ENCODE results near the gene PFAS.
"Not testable (repeated sequence)": the region's sequence is repeated elsewhere in the genome, so short reads cannot be mapped to it uniquely, and the experiment has no call there.

Gene PFAS, protein sequence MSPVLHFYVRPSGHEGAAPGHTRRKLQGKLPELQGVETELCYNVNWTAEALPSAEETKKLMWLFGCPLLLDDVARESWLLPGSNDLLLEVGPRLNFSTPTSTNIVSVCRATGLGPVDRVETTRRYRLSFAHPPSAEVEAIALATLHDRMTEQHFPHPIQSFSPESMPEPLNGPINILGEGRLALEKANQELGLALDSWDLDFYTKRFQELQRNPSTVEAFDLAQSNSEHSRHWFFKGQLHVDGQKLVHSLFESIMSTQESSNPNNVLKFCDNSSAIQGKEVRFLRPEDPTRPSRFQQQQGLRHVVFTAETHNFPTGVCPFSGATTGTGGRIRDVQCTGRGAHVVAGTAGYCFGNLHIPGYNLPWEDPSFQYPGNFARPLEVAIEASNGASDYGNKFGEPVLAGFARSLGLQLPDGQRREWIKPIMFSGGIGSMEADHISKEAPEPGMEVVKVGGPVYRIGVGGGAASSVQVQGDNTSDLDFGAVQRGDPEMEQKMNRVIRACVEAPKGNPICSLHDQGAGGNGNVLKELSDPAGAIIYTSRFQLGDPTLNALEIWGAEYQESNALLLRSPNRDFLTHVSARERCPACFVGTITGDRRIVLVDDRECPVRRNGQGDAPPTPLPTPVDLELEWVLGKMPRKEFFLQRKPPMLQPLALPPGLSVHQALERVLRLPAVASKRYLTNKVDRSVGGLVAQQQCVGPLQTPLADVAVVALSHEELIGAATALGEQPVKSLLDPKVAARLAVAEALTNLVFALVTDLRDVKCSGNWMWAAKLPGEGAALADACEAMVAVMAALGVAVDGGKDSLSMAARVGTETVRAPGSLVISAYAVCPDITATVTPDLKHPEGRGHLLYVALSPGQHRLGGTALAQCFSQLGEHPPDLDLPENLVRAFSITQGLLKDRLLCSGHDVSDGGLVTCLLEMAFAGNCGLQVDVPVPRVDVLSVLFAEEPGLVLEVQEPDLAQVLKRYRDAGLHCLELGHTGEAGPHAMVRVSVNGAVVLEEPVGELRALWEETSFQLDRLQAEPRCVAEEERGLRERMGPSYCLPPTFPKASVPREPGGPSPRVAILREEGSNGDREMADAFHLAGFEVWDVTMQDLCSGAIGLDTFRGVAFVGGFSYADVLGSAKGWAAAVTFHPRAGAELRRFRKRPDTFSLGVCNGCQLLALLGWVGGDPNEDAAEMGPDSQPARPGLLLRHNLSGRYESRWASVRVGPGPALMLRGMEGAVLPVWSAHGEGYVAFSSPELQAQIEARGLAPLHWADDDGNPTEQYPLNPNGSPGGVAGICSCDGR (N-terminal part only)

DNA sequence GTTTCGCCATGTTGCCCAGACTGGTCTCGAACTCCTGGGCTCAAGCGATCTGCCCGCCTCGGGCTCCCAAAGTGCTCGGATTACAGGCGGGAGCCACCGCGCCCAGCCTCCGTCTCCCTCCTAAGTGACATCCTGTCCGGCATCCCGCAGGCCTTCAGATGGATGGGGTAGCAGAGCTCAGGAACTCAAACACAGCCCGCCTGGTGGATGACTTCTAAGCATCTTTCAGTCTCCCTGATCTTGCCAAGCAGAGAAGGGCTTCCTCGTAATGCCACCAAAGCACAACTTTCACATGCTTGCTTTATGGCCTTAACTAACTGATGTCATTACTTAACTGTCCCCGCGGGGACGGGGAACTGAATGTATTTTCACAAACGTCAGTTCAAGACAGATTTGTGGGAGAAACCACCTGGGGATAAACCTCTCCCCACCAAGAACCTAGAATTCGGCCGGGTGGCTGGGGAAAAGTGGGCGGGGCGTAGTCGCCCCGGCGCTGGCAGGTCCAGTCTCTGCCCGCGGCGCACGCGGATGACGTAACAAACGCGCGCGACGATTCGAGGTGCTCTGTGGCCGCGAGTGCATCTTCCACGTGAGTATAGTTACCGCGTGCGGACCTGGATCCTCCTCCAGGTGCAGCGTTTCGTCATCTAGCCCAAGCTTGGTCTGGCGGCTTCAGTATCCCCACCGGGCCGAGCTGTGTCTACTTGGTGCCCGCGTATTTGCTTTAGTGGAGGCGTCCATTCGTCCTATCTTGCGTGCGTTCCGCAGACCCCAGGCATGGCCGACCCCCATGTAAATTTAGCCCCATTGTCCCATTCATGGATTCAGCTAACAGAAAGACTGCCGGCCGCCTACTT is at the start of gene PFAS:
Gene PFAS, plus strand, starts transcription at position 539 of the 857 bp plus-strand sequence. CDS start 4,649 bp downstream, outside the sequence.
- peak; percentile 91 for DNase-seq

DNA sequence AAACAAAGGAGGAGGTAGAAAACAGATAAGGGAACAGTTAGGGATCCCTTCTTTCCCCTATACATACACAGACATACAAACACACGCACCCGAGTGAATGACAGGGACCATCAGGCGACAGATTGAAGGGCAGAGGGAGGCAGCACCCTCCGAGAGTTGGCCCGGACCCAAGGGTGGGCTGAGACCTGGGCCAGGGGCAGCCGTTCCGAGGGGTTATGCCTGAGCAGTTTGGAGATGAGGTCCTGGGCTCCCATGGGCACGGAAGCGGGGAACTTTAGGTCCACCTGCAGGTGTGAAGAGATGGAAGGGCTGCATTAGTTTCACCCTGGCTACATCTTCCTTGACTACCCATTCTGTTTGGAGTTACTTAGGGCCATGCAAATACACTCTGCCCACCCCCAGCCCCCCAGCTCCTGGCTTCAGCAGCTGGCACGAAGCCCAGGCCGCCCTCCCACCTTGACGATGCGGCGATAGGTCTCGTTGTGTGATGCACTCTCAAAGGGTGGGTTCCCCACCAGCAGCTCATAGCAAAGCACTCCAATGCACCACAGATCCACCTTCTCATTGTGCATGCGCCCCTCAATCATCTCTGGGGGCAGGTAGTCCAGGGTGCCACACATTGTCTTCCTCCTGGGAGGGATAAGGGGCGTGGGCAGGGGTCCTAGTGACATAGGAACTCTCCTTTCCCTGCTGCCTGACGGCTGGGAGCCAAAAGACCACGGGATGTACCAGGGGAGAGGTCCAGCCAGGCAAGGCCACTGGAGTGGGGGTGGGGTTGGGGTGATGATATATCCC is 44.1 kb upstream of the PFAS start:
- DNase-seq, result no peak

DNA sequence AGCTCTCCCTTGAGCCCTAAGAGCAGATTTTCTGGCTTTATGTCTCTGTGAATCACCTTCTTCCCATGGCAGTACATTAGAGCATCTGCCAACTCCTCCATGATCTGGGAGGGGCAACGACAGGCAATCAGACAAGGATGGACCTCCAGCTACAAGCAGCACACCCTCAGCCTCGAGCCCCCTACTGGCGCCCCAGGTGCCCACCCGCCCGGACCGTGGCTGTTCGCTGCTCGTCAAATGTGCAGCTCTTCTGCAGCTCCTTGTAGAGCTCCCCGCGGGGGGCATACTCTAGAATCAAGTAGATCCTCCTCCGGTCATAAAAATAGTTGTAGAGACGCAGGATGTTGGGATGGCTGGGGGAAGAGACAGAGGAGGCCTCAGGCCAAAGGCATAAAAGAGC is 42.6 kb upstream of the PFAS start:
- DNase-seq, result no peak

DNA sequence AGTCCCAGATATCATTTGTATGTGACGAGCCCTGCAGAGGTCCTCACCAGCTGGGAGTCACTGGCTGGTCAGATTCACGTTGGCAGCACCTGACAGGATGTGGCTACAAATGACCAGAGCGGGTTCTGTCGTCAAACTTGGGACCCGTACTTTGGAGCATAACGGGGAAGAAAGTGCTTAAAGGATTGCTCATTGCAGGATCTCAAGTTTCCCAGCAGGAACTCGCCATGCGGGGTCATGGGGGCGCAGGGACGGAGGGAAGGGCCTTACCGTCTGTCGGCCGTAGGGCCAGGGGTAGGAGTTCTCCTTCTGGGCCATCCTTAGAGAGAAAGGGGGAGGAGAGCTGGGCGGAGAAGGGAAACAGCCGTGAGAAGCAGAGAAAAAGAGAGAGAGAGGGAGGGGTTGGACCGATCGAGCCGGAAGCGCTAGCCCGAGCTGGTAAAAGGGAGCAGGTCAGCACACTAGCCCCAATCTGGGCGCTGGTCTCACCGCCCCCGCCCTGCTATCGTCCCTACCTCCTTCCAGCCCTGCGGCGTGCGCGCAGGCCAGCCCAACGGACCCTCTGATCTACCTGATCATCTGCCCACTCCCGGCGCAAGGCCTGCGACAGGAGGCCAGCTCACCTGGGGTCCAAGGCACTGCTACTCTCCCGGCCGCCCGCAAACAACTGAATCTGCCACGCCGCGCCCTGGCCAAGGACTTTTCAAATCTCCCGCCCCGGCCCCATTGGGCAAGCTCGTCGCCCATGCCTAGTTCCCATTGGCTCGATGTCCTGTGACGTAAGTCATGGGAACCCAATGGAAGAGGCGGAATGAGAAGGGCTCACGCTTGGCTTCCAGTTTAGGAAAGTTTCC is 39.0 kb upstream of the PFAS start, which contains the start of gene AURKB:
Gene AURKB, minus strand, starts transcription at position 669 of the 854 bp plus-strand sequence. Its CDS starts 351 bp downstream, at position 318.
- peak; percentile 93 for DNase-seq

DNA sequence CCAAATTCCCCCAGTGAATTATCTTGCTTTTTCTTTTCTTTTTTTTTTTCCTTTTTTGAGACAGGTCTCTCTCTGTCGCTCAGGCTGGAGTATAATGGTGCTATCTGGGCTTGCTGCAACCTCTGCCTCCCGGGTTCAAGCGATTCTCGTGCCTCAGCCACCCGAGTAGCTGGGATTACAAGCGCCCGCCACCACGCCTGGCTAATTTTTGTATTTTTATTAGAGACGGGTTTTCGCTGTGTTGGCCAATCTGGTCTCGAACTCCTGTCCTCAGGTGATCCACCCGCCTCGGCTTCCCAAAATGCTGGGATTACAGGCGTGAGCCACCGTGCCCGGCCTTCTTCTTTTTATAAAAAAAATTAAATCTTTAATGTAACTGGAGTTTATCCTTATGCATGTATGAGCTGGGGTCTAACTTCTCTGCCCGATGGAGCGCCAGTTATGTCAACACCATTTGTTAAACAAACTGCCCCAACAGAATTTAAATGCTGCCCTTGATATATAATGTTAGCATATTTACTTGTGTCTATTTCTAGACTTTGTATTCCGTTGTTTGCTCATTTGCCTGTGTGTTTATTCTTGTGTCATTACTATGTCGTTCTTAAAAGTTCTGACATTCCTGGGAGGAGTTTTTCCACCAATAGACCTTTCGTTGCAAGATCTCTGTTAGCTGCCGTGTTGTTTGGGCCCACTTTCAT is 38.2 kb upstream of the PFAS start:
- DNase-seq, result no peak

DNA sequence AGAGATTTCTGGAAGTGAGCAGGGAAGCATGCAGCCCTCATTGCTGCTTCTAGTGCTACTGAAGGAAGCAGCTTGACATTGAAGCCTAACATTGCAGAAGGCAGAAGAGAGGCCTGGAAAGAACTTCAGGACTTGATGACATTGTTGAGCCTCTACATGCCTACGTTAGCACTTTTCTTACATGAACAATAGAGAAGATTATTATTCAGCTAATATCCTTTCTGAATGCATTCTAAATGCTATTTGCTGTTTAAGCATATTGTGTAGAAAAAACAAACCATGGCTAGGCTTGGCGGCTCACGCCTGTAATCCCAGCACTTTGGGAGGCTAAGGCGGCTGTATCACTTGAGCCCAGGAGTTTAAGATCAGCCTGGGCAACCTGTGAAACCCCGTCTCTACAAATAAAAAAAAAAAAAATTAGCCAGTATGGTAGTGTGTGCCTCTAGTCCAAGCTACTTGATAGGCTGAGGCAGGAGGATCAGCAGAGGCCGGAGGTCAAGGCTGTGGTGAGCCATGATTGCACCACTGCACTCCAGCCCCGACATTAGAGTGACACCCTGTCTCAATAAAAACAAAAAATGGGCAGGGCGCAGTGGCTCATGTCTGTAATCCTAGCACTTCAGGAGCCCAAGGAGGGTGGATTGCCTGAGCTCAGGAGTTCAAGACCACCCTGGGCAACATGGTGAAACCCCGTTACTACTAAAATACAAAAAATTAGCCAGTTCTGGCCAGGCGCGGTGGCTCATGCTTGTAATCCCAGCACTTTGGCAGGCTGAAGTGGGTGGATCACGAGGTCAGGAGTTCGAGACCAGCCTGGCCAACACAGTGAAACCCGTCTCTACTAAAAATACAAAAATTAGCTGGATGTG is 36.5 kb upstream of the PFAS start:
- no peak for DNase-seq

DNA sequence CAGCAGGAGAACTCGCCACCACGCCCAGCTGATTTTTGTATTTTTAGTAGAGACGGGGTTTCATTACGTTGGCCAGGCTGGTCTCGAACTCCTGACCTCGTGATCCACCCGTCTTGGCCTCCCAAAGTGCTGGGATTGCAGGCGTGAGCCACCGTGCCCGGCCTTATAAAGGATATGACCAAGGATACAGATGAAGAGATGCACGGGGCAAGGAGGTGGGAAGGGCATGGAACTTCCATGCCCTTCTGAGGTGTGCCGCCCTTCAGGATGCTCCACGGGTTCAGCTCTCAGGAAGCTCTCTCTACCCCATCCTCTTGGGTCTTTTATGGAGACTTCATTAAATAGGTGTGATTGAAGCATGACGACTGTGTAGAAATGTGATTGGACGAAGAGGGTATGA is 35.1 kb upstream of the PFAS start:
- not testable (repeated sequence) for DNase-seq

DNA sequence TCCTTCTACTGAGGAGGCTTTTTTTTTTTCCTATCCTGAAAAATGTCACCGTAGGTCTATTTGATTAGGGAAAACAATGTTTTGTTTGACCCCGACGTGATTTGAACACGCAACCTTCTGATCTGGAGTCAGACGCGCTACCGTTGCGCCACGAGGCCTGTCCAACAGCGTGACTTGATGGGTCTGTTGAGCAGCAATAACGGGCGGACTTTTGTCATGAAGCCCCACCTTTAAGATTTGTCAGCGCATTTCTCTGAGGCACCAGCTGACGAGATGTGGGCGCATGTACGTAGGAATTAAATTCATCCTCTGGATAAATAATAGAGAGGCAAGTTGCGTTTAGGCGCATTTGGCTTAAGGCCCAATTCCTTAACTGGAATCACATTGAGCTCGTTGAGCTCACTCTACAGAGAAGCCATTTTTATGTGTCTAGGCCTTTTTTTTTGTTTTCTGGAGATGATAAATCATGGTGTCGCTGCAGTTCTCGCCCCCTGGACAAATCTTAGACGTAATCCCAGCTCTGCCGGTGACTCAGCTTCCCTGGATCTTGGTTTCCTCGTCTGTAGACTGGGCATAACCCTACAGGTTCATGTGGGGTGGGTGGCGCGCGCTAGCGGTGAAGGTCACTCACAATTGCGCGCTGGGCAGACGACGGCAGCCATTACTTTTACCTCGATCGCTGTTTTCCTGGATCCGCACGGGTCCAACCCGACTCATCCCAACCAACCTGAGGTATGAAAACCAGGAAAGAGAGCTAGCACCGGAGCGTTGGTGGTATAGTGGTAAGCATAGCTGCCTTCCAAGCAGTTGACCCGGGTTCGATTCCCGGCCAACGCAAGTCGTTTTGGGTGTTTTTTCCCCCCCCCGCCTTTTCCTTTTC is 28.1 kb upstream of the PFAS start:
- peak; percentile 97 for DNase-seq

DNA sequence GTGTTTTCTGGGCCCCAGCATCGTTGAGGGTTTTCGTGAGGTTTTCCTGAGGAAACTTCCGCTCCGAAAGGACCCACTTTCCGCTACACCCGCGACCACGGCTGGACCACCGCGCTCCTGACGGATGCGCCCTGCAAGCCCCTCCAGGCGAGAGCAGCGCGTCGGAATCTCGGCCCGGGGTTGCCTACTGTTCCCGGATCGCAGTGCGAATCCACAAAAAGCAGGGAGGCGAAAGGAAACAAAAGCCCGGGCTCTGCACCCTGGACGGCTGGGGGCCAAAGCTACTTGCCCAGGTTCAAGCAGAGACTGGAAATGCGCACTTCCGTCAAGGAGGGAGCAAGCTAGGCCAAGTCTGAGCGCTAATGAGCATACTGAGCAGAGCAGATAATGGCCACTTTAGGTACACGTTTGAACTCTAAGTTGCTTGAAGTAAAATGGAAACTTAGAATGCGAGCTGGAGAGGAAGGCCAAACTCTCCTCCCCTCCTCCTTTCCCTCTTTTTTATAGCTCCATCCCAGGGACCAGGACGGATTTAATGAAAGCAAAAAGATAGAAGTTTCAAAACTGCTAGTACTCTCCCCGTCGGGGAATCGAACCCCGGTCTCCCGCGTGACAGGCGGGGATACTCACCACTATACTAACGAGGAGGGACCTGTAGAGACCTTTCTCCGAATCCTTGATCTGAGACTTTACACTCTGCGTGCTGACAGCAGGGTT is 27.3 kb upstream of the PFAS start:
- peak; percentile 97 for DNase-seq

DNA sequence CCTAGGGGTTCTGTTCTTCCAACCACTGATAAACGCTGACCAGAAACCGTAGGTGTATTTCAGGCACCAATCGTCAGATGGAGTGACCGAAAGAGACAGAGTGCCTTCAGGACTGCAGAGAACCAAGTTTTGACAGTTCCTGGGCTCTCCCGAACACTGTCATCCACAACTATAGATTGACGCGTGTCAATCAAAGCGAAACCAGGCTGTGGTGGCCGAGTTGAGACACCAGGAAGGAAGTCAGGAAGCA is 26.8 kb upstream of the PFAS start:
- DNase-seq, result no peak

DNA sequence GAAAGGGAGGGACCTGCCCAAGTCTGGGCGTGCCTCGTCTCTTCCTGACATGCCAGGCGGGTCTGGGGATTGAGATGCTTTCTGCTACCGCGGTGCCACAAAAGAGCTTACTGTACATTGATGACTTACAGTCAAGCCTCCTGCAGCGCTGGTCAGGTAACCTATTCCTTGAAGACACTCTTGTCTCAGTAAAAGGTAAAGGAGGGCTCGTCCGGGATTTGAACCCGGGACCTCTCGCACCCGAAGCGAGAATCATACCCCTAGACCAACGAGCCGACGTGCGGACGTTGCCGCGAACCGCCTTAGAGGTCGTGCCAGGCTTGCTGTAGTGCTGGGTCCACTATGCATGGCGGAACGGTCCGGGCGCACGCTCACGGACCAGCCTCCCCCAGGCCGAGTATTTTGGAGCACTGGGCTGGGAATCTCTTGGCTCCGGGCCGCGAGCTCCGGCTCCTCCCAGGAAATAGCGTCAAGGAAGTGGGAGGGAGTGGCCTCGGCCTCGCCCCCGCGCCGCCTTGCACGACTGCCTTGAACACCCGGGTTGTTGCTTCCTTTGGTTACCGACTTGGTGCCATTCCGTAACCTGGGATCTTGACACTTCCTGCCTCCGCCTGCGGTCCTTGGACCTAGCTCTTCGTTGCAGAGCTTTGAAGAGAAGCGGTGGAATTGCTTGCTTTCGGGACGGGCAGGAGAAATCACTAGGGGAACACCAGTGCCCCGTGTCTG is 26.3 kb upstream of the PFAS start:
- DNase-seq, result peak; percentile 83

DNA sequence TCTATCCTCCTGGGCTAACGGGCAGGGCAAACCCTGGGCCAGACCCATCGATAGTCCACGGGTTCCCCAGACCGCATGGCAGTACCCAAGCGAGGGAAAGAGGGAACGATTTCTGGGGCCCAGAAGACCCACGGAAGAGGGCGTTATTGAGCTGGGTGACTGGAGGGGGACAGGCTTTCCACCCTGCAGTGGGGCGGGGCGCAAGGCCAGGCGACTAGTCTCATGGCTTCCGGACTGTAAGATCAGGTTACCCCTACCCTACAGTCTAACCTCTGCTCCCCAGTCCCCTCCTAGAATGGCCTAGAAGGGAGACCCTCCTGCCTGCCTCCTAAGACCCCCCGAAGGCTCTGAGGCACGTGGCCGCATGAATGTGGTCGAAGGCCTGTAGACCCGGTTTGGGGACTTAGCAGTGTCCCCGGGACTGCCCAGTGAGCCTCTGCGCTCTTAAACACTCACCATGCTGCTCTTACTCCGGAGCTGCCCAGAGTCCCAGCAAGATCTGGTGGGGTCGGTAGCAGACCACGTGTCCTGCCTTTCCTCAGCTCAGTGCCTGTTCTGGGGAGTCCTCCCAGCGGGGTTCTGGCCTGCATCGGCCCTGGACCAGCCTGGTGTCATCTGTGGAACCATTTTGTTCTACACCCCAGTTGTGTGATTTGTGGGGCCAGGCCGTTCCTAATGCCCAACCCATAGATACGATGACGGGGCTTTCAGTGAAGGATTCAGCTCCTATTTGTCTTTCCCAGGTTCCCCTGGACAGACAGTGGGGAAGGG is 25.5 kb upstream of the PFAS start:
- peak; percentile 66 for DNase-seq

DNA sequence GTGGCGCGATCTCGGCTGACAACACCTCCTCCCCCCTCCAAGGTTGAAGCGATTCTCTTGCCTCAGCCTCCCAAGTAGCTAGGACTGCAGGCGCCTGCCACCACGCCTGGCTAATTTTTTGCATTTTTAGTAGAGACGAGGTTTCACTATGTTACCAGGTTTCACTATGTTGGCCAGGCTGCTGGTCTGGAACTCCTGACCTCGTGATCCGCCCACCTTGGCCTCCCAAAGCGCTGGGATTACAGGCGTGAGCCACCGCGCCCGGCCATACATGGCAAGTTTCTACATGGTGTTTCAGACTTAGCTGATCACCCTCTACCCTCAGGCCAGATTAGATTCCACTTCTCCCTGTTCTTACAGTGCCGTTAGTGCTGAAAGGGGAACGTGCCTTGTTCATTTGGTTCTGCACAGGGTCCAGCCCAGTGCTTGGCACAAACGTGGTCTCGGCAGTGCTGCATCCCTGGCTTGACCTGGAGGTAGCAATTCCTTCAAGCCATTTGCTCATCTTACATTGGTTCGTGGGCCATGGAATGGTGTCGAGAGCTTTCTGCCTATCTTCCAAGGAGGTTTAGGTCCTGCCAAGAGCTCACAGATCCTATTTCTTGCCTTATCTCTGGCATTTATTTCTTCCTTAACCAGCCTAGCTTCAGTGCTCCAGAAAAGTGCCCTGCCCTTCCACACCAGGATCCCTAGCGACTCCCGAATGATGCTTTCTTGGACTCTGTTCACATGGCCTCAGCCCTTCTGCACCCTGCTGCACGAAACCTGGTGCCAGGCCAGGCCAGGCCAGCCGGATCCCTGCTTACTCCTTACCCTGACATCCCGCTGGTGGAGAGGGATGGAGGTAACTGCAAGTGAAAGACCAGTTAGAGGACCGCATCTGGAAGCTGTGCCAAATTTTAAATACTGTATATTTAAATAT is 23.9 kb upstream of the PFAS start:
- no peak for DNase-seq
